B cell (primary cell): ENCODE measurements around the gene CYGB. TPM values are rescaled to one million over a fixed set of nuclear protein-coding genes. Genes with fewer than 3 reads are reported as not detected.

Source experiments
- ATAC-seq: fragments of 200-7000 bp; cut with Tn5 transposase; one replicate; pipeline ENCODE4 v1.10.0; 2021; ENCODE audit warnings: low read depth, mild to moderate bottlenecking, moderate number of reproducible peaks, moderate library complexity
- CTCF ChIA-PET: fragments of 350-600 bp; sonication (Branson Sonifier 250); formaldehyde crosslinking; loops from one replicate; lab custom pipeline; 2021; ENCODE audit warnings: antibody characterized with exemption, inconsistent platforms; lab: Charles Lee
- POLR2A ChIA-PET: fragments of 350-600 bp; sonication (Branson Sonifier 250); formaldehyde crosslinking; loops from one replicate; lab custom pipeline; 2021; ENCODE audit warnings: antibody characterized with exemption; lab: Charles Lee
- DNase-seq: peaks from one replicate; pipeline ENCODE4 v3.0.0; 2013
- H2AFZ ChIP-seq: 2 replicates; pipeline ENCODE4 v1.6.1; 2012; ENCODE audit warnings: mild to moderate bottlenecking, low read depth, low read length; ENCODE audit not compliant: insufficient read depth, poor library complexity, severe bottlenecking
- H3K27ac ChIP-seq, 2 donors: 1 replicate in 1 of 2; 2 replicates in 1 of 2; pipeline ENCODE4 v1.5.1; 2012 to 2013; ENCODE audit warnings: low read length in 2 of 2, mild to moderate bottlenecking in 2 of 2, moderate library complexity in 1 of 2
- H3K27me3 ChIP-seq, 4 experiments: fragments of 200-600 bp in 1 of 4; sonication (generic) in 1 of 4; replicated peaks in 1 of 4; 1 replicate in 2 of 4; 2 replicates in 2 of 4; pipeline versions ENCODE4 v1.6.1 to v1.7.0; 2013 to 2016; ENCODE audit warnings: low read length in 3 of 4, mild to moderate bottlenecking in 2 of 4, mixed read lengths in 1 of 4, moderate library complexity in 1 of 4; ENCODE audit not compliant: insufficient read depth in 4 of 4, control insufficient read depth in 3 of 4; ENCODE audit errors: control extremely low read depth in 1 of 4
- H3K36me3 ChIP-seq, 2 experiments: replicated peaks in 1 of 2; 1 replicate in 1 of 2; 2 replicates in 1 of 2; pipeline versions ENCODE4 v1.6.1 to v1.7.1; 2013; ENCODE audit warnings: low read length in 1 of 2; ENCODE audit not compliant: insufficient read depth in 2 of 2, control insufficient read depth in 1 of 2; ENCODE audit errors: control extremely low read depth in 1 of 2, extremely low read depth in 1 of 2
- H3K4me1 ChIP-seq, 2 donors: fragments of 200-600 bp in 1 of 2; sonication (generic) in 1 of 2; 1 replicate in 1 of 2; 2 replicates in 1 of 2; pipeline versions ENCODE4 v1.5.1 to v1.6.1; 2013 to 2017; ENCODE audit warnings: low read length in 2 of 2; ENCODE audit not compliant: control insufficient read depth in 2 of 2, insufficient read depth in 2 of 2
- H3K4me2 ChIP-seq: replicated peaks from 2 replicates; pipeline ENCODE3; 2012; ENCODE audit warnings: mild to moderate bottlenecking, low read depth, low read length; ENCODE audit not compliant: poor library complexity, severe bottlenecking
- H3K4me3 ChIP-seq, 5 experiments: fragments of 200-600 bp in 1 of 5; sonication (generic) in 1 of 5; 1 replicate in 3 of 5; 2 replicates in 2 of 5; pipeline versions ENCODE4 v1.5.1 to v1.7.0; 2011 to 2016; ENCODE audit warnings: low read length in 4 of 5, mild to moderate bottlenecking in 4 of 5, low read depth in 2 of 5, control low read depth in 1 of 5, moderate library complexity in 1 of 5; ENCODE audit not compliant: insufficient read depth in 1 of 5; ENCODE audit errors: control extremely low read depth in 1 of 5, extremely low read depth in 1 of 5
- H3K79me2 ChIP-seq: fragments of 200-600 bp; sonication (generic); one replicate; pipeline ENCODE4 v1.6.0; 2016; ENCODE audit warnings: low read length; ENCODE audit not compliant: control insufficient read depth, insufficient read depth
- H3K9ac ChIP-seq: fragments of 200-600 bp; sonication (generic); 2 replicates; pipeline ENCODE4 v1.6.1; 2017; ENCODE audit warnings: mild to moderate bottlenecking, low read length, moderate library complexity
- H3K9me3 ChIP-seq, 3 donors: one replicate each; pipeline versions ENCODE4 v1.6.1 to v1.7.1; 2013; ENCODE audit warnings: low read length in 2 of 3; ENCODE audit not compliant: control insufficient read depth in 2 of 3, insufficient read depth in 1 of 3; ENCODE audit errors: control extremely low read depth in 1 of 3
- H4K20me1 ChIP-seq: 2 replicates; pipeline ENCODE4 v1.6.0; 2012; ENCODE audit warnings: mild to moderate bottlenecking, low read length; ENCODE audit not compliant: insufficient read depth, control insufficient read depth, poor library complexity, severe bottlenecking
- H3K27ac Mint-ChIP-seq: one replicate; pipeline ENCODE4 v1.8.0; 2021; ENCODE audit warnings: mixed read lengths
- H3K27me3 Mint-ChIP-seq: one replicate; pipeline ENCODE4 v1.8.0; 2021; ENCODE audit warnings: mixed read lengths
- H3K4me1 Mint-ChIP-seq: one replicate; pipeline ENCODE4 v1.8.0; 2021; ENCODE audit warnings: mixed read lengths
- H3K4me3 Mint-ChIP-seq: one replicate; pipeline ENCODE4 v1.8.0; 2021; ENCODE audit warnings: mixed read lengths
- H3K9me3 Mint-ChIP-seq: one replicate; pipeline ENCODE4 v1.8.0; 2022; ENCODE audit warnings: mixed read lengths; ENCODE audit not compliant: insufficient read depth
- CTCF ChIP-seq: fragments of 200-600 bp; IDR thresholded peaks from one replicate; pipeline ENCODE4 v1.8.0; 2022; ENCODE audit warnings: antibody characterized with exemption, mild to moderate bottlenecking
- EZH2 ChIP-seq: IDR thresholded peaks from 2 replicates; pipeline ENCODE4 v1.6.1; 2012; ENCODE audit warnings: borderline replicate concordance, low read depth, mild to moderate bottlenecking, moderate library complexity, low read length; ENCODE audit not compliant: insufficient read depth, poor library complexity, severe bottlenecking
- WGBS: methylation state at CpG from one replicate; pipeline ENCODE4 v1.1.5; 2013; ENCODE audit warnings: missing lambda C conversion rate; ENCODE audit not compliant: insufficient coverage; 5-methylcytosine and 5-hydroxymethylcytosine counted together
- intact Hi-C: fragments of 100-400 bp; cut with micrococcal nuclease; formaldehyde crosslinking; loops from one replicate; pipeline ENCODE4 v1.10.0; 2022
- polyA plus RNA-seq: library from polyadenylated mRNA; depleted of rRNA; stranded (reverse); fragments of >200 nt; gene quantifications from 2 replicates; pipeline ENCODE4 v1.2.3, GENCODE V29; 2012
- total RNA-seq, 2 donors: library from RNA; stranded (reverse); fragments of 120-200 nt in 1 of 2; gene quantifications; 1 replicate in 1 of 2; 2 replicates in 1 of 2; pipeline versions ENCODE4 v1.2.3 to v1.2.4, GENCODE V29; 2013 to 2022

Gene CYGB
- total and polyA plus RNA-seq, 2 donors (not counting 1 experiment from before 2014, with no cell fraction given) = 0.42 to 2.7 TPM

GRCh38 chr17:76566613-76566943, 29.1 kb upstream of the CYGB start:
- no peak overlapping the region for H3K9ac ChIP-seq
- no peaks in the 10 kb centered on the region for H3K27me3 ChIP-seq
- no peak overlapping the region for H3K4me2 ChIP-seq
- POLR2A ChIA-PET = interaction anchor here (0.7 kb wide), 1 partner anchor 1476 kb away, joined by 4 read pairs; no protein-coding TSS in a partner anchor
- H3K4me3 ChIP-seq = no peak overlapping the region
- peaks cover 36% of the 10 kb centered on the region for H3K4me1 Mint-ChIP-seq
- ATAC-seq = no peak
- H3K27ac Mint-ChIP-seq = no peak overlapping the region
- no peaks in the 10 kb centered on the region for H3K79me2 ChIP-seq
- intact Hi-C loops = no loop called here
- no peak for DNase-seq
- no peak overlapping the region for H2AFZ ChIP-seq
- no peaks in the 10 kb centered on the region for H3K9me3 Mint-ChIP-seq
- no peaks in the 10 kb centered on the region for H3K27me3 Mint-ChIP-seq
- no CpG with 5 or more reads among the region's 3 CpGs for WGBS
- H3K27ac ChIP-seq = no peak overlapping the region
- CTCF ChIA-PET = interaction anchor here (0.7 to 3.0 kb wide), 8 partner anchors 9 to 489 kb away, joined by 3 to 19 read pairs (median 6); partner anchors contain the start of gene ST6GALNAC2
- peaks cover 0 to 27% of the 10 kb centered on the region in 2 experiments for H3K36me3 ChIP-seq
- H4K20me1 ChIP-seq = peaks cover 23% of the 10 kb centered on the region
- TF ChIP-seq EZH2 (no peak), CTCF (no peak)
- no peak overlapping the region for H3K4me3 Mint-ChIP-seq
- H3K4me1 ChIP-seq = peaks cover 19 to 21% of the 10 kb centered on the region in 2 donors
- no peaks in the 10 kb centered on the region for H3K9me3 ChIP-seq

- Histone ChIP-seq H3K36me3 (peaks cover 0 to 31% of the 10 kb centered on the region in 2 experiments), H3K4me1 (peaks cover 19 to 21% of the 10 kb centered on the region in 2 donors), H4K20me1 (peaks cover 23% of the 10 kb centered on the region), H3K79me2 (peaks cover 1% of the 10 kb centered on the region), H2AFZ (no peak overlapping the region), H3K9me3 (no peaks in the 10 kb centered on the region), H3K27ac (no peak overlapping the region), H3K4me3 (no peak overlapping the region), H3K9ac (no peak overlapping the region), H3K4me2 (no peak overlapping the region), H3K27me3 (no peaks in the 10 kb centered on the region)
- H3K4me3 Mint-ChIP-seq = no peak overlapping the region
- intact Hi-C loops = no loop called here
- TF ChIP-seq CTCF = no peak
- no peak for TF ChIP-seq EZH2
- peak overlapping the region; percentile 17 for H3K27ac Mint-ChIP-seq
- no peak for ATAC-seq
- H3K9me3 Mint-ChIP-seq = no peaks in the 10 kb centered on the region
- no peaks in the 10 kb centered on the region for H3K27me3 Mint-ChIP-seq
- POLR2A ChIA-PET = no interaction called here
- DNase-seq = no peak
- CTCF ChIA-PET = interaction anchor here (0.6 to 3.0 kb wide), 9 partner anchors 8 to 490 kb away, joined by 3 to 19 read pairs (median 4); partner anchors contain the start of gene ST6GALNAC2
- 95% methylated on average over 14 of the region's 14 CpGs for WGBS
- peaks cover 39% of the 10 kb centered on the region for H3K4me1 Mint-ChIP-seq
Measured at GRCh38 chr17:76565728-76566612, 28.5 kb upstream of the CYGB start.
